Neural progenitor cell (in vitro differentiated cells): ENCODE results near the gene ADCY7. TPM values are rescaled to one million over a fixed set of nuclear protein-coding genes. Genes with fewer than 3 reads are reported as not detected.

Experiments used
- DNase-seq: peaks from one replicate; pipeline ENCODE4 v3.0.0-alpha.2; 2016; ENCODE audit warnings: low spot score
- H2AFZ ChIP-seq: fragments of 200-600 bp; sonication (generic); replicated peaks from 2 replicates; pipeline ENCODE4 v1.6.1; 2016; ENCODE audit warnings: antibody characterized with exemption
- H3F3A ChIP-seq: fragments of 200-600 bp; sonication (generic); 2 replicates; pipeline ENCODE4 v1.6.1; 2016; ENCODE audit warnings: antibody characterized with exemption, low read depth
- H3K27ac ChIP-seq: fragments of 200-600 bp; sonication (generic); 2 replicates; pipeline ENCODE4 v1.5.1; 2016; ENCODE audit warnings: mild to moderate bottlenecking
- H3K27me3 ChIP-seq: fragments of 200-600 bp; sonication (generic); 2 replicates; pipeline ENCODE4 v1.6.1; 2016; ENCODE audit warnings: mild to moderate bottlenecking, moderate library complexity
- H3K36me3 ChIP-seq: fragments of 200-600 bp; sonication (generic); 2 replicates; pipeline ENCODE4 v1.5.1; 2016
- H3K4me1 ChIP-seq: fragments of 200-600 bp; sonication (generic); 2 replicates; pipeline ENCODE4 v1.6.1; 2016; ENCODE audit warnings: mixed run types
- H3K4me2 ChIP-seq: fragments of 200-600 bp; sonication (generic); 2 replicates; pipeline ENCODE4 v1.6.1; 2016
- H3K4me3 ChIP-seq: fragments of 200-600 bp; sonication (generic); 2 replicates; pipeline ENCODE4 v1.5.1; 2016
- H3K79me2 ChIP-seq: fragments of 200-600 bp; sonication (generic); 2 replicates; pipeline ENCODE4 v1.6.1; 2016; ENCODE audit warnings: low read depth
- H3K9ac ChIP-seq: fragments of 200-600 bp; sonication (generic); 2 replicates; pipeline ENCODE4 v1.6.1; 2016
- H3K9me3 ChIP-seq: fragments of 200-600 bp; sonication (generic); 2 replicates; pipeline ENCODE4 v1.5.1; 2016; ENCODE audit warnings: low read depth
- H4K20me1 ChIP-seq: fragments of 200-600 bp; sonication (generic); 2 replicates; pipeline ENCODE4 v1.6.1; 2016; ENCODE audit warnings: low read depth
- H3K27ac Mint-ChIP-seq: 3 replicates; pipeline ENCODE4 v1.8.0; 2021; ENCODE audit warnings: mixed read lengths
- H3K27me3 Mint-ChIP-seq: 2 replicates; pipeline ENCODE4 v1.8.0; 2022; ENCODE audit warnings: low read depth, mild to moderate bottlenecking, inconsistent platforms, moderate library complexity, mixed read lengths; ENCODE audit not compliant: insufficient read depth
- H3K36me3 Mint-ChIP-seq: 3 replicates; pipeline ENCODE4 v1.8.0; 2021; ENCODE audit warnings: mixed read lengths
- H3K4me1 Mint-ChIP-seq: 3 replicates; pipeline ENCODE4 v1.8.0; 2021; ENCODE audit warnings: mixed read lengths
- H3K4me3 Mint-ChIP-seq: 3 replicates; pipeline ENCODE4 v1.8.0; 2021; ENCODE audit warnings: mild to moderate bottlenecking, moderate library complexity, mixed read lengths
- H3K9me3 Mint-ChIP-seq: 3 replicates; pipeline ENCODE4 v1.8.0; 2020; ENCODE audit warnings: mixed read lengths
- EZH2 ChIP-seq: fragments of 200-600 bp; sonication (generic); IDR thresholded peaks from 2 replicates; pipeline ENCODE4 v1.6.1; 2017; ENCODE audit warnings: antibody characterized with exemption, mild to moderate bottlenecking, moderate library complexity
- EZH2phosphoT487 ChIP-seq: fragments of 200-600 bp; sonication (generic); IDR thresholded peaks from 2 replicates; pipeline ENCODE4 v1.6.1; 2017; ENCODE audit warnings: antibody characterized with exemption
- total RNA-seq: library from RNA; depleted of rRNA; stranded (reverse); fragments of >200 nt; gene quantifications from 2 replicates; pipeline ENCODE4 v1.2.3, GENCODE V29; 2015; ENCODE audit warnings: low replicate concordance
- TF ChIP-seq, protein P1 (sequence below): fragments of 200-600 bp; sonication (generic); IDR thresholded peaks from 2 replicates; pipeline ENCODE4 v1.5.1; 2017; ENCODE audit warnings: antibody characterized with exemption, mild to moderate bottlenecking

ADCY7 gene
- total RNA-seq, 1 donor from 2014 or later, result 2.5 TPM

- peaks cover 2% of the 10 kb centered on the region for H3K27me3 Mint-ChIP-seq
- Histone ChIP-seq H3K9me3 (no peaks in the 10 kb centered on the region), H3K79me2 (no peaks in the 10 kb centered on the region), H3K27me3 (no peaks in the 10 kb centered on the region), H3K9ac (no peak overlapping the region), H3F3A (no peaks in the 10 kb centered on the region), H3K4me3 (no peak overlapping the region), H3K4me1 (no peaks in the 10 kb centered on the region), H2AFZ (no peak overlapping the region), H3K27ac (no peak overlapping the region), H4K20me1 (no peaks in the 10 kb centered on the region), H3K4me2 (no peak overlapping the region), H3K36me3 (no peaks in the 10 kb centered on the region)
- DNase-seq, result no peak
- no peak overlapping the region for H3K4me3 Mint-ChIP-seq
- TF ChIP-seq EZH2phosphoT487, result no peak
- TF ChIP-seq, protein P1, sequence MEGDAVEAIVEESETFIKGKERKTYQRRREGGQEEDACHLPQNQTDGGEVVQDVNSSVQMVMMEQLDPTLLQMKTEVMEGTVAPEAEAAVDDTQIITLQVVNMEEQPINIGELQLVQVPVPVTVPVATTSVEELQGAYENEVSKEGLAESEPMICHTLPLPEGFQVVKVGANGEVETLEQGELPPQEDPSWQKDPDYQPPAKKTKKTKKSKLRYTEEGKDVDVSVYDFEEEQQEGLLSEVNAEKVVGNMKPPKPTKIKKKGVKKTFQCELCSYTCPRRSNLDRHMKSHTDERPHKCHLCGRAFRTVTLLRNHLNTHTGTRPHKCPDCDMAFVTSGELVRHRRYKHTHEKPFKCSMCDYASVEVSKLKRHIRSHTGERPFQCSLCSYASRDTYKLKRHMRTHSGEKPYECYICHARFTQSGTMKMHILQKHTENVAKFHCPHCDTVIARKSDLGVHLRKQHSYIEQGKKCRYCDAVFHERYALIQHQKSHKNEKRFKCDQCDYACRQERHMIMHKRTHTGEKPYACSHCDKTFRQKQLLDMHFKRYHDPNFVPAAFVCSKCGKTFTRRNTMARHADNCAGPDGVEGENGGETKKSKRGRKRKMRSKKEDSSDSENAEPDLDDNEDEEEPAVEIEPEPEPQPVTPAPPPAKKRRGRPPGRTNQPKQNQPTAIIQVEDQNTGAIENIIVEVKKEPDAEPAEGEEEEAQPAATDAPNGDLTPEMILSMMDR, result no peak
- TF ChIP-seq EZH2, result no peak
- no peaks in the 10 kb centered on the region for H3K9me3 Mint-ChIP-seq
- peaks cover 10% of the 10 kb centered on the region for H3K4me1 Mint-ChIP-seq
- H3K36me3 Mint-ChIP-seq, result no peaks in the 10 kb centered on the region
- peak overlapping the region; percentile 5 for H3K27ac Mint-ChIP-seq
Measured at GRCh38 chr16:50301626-50302471, 35.5 kb downstream of the ADCY7 start.

DNA sequence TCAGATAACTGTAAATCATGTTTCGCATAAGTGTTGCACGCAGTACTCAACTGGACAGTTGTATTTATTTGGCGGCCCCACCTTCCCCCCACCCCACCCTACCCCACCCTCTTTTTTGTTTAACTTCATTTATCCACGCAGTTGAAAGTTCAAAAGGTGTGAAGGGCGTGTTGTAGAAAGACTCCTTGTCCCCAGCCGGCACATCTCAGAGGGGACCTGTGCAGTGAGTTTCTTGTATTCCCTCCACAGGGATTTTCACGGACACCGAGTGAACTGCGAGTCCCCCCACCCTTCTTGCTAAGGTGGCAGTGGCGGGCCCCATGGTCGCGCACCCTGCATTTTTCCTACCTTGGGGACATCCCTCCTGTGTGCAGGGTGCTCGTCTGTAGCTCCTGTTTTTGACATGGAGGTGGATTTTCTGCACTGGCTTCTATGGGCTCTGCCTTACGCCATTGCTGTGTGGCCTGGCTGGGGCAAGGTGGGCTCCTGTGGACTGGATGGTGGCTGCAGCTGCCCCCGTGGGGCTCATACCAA lies 36.2 kb downstream of the ADCY7 start:
- DNase-seq, result no peak
- H3K4me2 ChIP-seq, result no peak overlapping the region
- H3F3A ChIP-seq, result no peaks in the 10 kb centered on the region
- TF ChIP-seq EZH2phosphoT487, result no peak
- TF ChIP-seq, protein P1, result no peak
- no peak for TF ChIP-seq EZH2
- H3K36me3 ChIP-seq, result no peaks in the 10 kb centered on the region
- Mint-ChIP-seq H3K36me3 (no peaks in the 10 kb centered on the region), H3K27ac (peak overlapping the region; percentile 63), H3K4me1 (peaks cover 7% of the 10 kb centered on the region), H3K4me3 (no peak overlapping the region), H3K27me3 (peaks cover 2% of the 10 kb centered on the region), H3K9me3 (no peaks in the 10 kb centered on the region)
- no peaks in the 10 kb centered on the region for H3K27me3 ChIP-seq
- H3K79me2 ChIP-seq, result no peaks in the 10 kb centered on the region
- no peak overlapping the region for H2AFZ ChIP-seq
- H3K9ac ChIP-seq, result no peak overlapping the region
- no peak overlapping the region for H3K27ac ChIP-seq
- H3K4me1 ChIP-seq, result no peaks in the 10 kb centered on the region
- H3K9me3 ChIP-seq, result no peaks in the 10 kb centered on the region
- no peak overlapping the region for H3K4me3 ChIP-seq
- no peaks in the 10 kb centered on the region for H4K20me1 ChIP-seq

GRCh38 chr16:50303041-50303604 lies 36.8 kb downstream of the ADCY7 start:
- TF ChIP-seq EZH2 (no peak), EZH2phosphoT487 (no peak)
- TF ChIP-seq, protein P1, result no peak
- Histone ChIP-seq H2AFZ (no peak overlapping the region), H3K4me1 (no peaks in the 10 kb centered on the region), H3K9ac (no peak overlapping the region), H4K20me1 (no peaks in the 10 kb centered on the region), H3K36me3 (no peaks in the 10 kb centered on the region), H3K27ac (no peak overlapping the region), H3K4me3 (no peak overlapping the region), H3K9me3 (no peaks in the 10 kb centered on the region), H3K4me2 (no peak overlapping the region), H3K79me2 (no peaks in the 10 kb centered on the region), H3K27me3 (no peaks in the 10 kb centered on the region), H3F3A (no peaks in the 10 kb centered on the region)
- Mint-ChIP-seq H3K27ac (peak overlapping the region; percentile 63), H3K9me3 (no peaks in the 10 kb centered on the region), H3K27me3 (peaks cover 2% of the 10 kb centered on the region), H3K36me3 (no peaks in the 10 kb centered on the region), H3K4me3 (no peak overlapping the region), H3K4me1 (peaks cover 3% of the 10 kb centered on the region)
- no peak for DNase-seq
